Activated T-cell treated with anti-CD3 and anti-CD28 coated beads, Interleukin-2, amount 50 U/mL, for 4 hours (primary cell): Measurements from ENCODE around the gene ZFYVE9. TPM values are rescaled to one million over a fixed set of nuclear protein-coding genes. Genes with fewer than 3 reads are reported as not detected.
"Not testable (repeated sequence)": the region's sequence is repeated elsewhere in the genome, so short reads cannot be mapped to it uniquely, and the experiment has no call there.

ENCODE experiments used
- ATAC-seq, 2 donors: fragments of 200-7000 bp; cut with Tn5 transposase; one replicate each; pipeline ENCODE4 v1.10.0; 2021
- DNase-seq: peaks from one replicate; pipeline ENCODE4 v3.0.0-alpha.2; 2020
- H3K27me3 Mint-ChIP-seq: one replicate; pipeline ENCODE4 v1.8.0; 2021; ENCODE audit warnings: low read depth, mixed read lengths
- H3K36me3 Mint-ChIP-seq: one replicate; pipeline ENCODE4 v1.8.0; 2022; ENCODE audit warnings: mixed read lengths; ENCODE audit not compliant: insufficient read depth
- H3K4me1 Mint-ChIP-seq: one replicate; pipeline ENCODE4 v1.8.0; 2021; ENCODE audit warnings: low read depth, mixed read lengths
- H3K4me3 Mint-ChIP-seq: one replicate; pipeline ENCODE4 v1.8.0; 2021; ENCODE audit warnings: mild to moderate bottlenecking, moderate library complexity, mixed read lengths
- H3K9me3 Mint-ChIP-seq: one replicate; pipeline ENCODE4 v1.8.0; 2021; ENCODE audit warnings: mixed read lengths
- total RNA-seq, 3 donors: library from RNA; stranded (reverse); gene quantifications; one replicate each; pipeline ENCODE4 v1.2.1, GENCODE V29; 2021

ZFYVE9 gene
- total RNA-seq: 1 to 10 TPM; 5.4 to 5.9 (median 5.5) TPM

- H3K36me3 Mint-ChIP-seq: no peaks in the 10 kb centered on the region
Measured at GRCh38 chr1:52141513-52142219, at the start of gene ZFYVE9. ZFYVE9 (plus strand) TSS chr1:52142089; CDS start chr1:52233207, 91,118 bp downstream.

GRCh38 chr1:52094300-52094699 is 47.6 kb upstream of the ZFYVE9 start:
- not testable (repeated sequence) for DNase-seq, ATAC-seq, H3K4me1 Mint-ChIP-seq, H3K9me3 Mint-ChIP-seq, H3K4me3 Mint-ChIP-seq, H3K27me3 Mint-ChIP-seq
- H3K36me3 Mint-ChIP-seq: peaks cover 13% of the 10 kb centered on the region

More at GRCh38 chr1:52141513-52142219, at the start of gene ZFYVE9:
- H3K9me3 Mint-ChIP-seq: no peaks in the 10 kb centered on the region
- DNase-seq (peak; percentile 66), ATAC-seq (peak; percentile 78)
- H3K4me3 Mint-ChIP-seq: peak within 1 kb of the TSS; percentile 86
- H3K27me3 Mint-ChIP-seq: peaks cover 7% of the 10 kb centered on the region
- peaks cover 41% of the 10 kb centered on the region for H3K4me1 Mint-ChIP-seq

GRCh38 chr1:52096216-52096615 is 45.7 kb upstream of the ZFYVE9 start:
- H3K4me3 Mint-ChIP-seq: no peak overlapping the region
- peaks cover 4% of the 10 kb centered on the region for H3K36me3 Mint-ChIP-seq
- ATAC-seq: no peak
- no peaks in the 10 kb centered on the region for H3K27me3 Mint-ChIP-seq
- no peaks in the 10 kb centered on the region for H3K4me1 Mint-ChIP-seq
- H3K9me3 Mint-ChIP-seq: no peaks in the 10 kb centered on the region
- DNase-seq: no peak

GRCh38 chr1:52098139-52098871 is 43.6 kb upstream of the ZFYVE9 start:
- Mint-ChIP-seq H3K4me3 (no peak overlapping the region), H3K4me1 (peaks cover 1% of the 10 kb centered on the region), H3K36me3 (no peaks in the 10 kb centered on the region), H3K27me3 (no peaks in the 10 kb centered on the region), H3K9me3 (no peaks in the 10 kb centered on the region)
- DNase-seq (no peak), ATAC-seq (no peak)

GRCh38 chr1:52102336-52103013 is 39.4 kb upstream of the ZFYVE9 start:
- DNase-seq (no peak), ATAC-seq (peak in 1 of 2 donors; percentile 46)
- Mint-ChIP-seq H3K27me3 (no peaks in the 10 kb centered on the region), H3K36me3 (no peaks in the 10 kb centered on the region), H3K9me3 (no peaks in the 10 kb centered on the region), H3K4me3 (no peak overlapping the region), H3K4me1 (peaks cover 1% of the 10 kb centered on the region)

GRCh38 chr1:52111492-52111891 is 30.4 kb upstream of the ZFYVE9 start:
- Mint-ChIP-seq H3K9me3 (no peaks in the 10 kb centered on the region), H3K4me3 (no peak overlapping the region), H3K27me3 (no peaks in the 10 kb centered on the region), H3K36me3 (no peaks in the 10 kb centered on the region), H3K4me1 (no peaks in the 10 kb centered on the region)
- no peak for DNase-seq
- ATAC-seq: no peak

GRCh38 chr1:52112489-52112888 is 29.4 kb upstream of the ZFYVE9 start:
- Mint-ChIP-seq H3K4me1 (no peaks in the 10 kb centered on the region), H3K27me3 (no peaks in the 10 kb centered on the region), H3K9me3 (no peaks in the 10 kb centered on the region), H3K4me3 (no peak overlapping the region), H3K36me3 (no peaks in the 10 kb centered on the region)
- no peak for DNase-seq
- ATAC-seq: no peak

- no peaks in the 10 kb centered on the region for H3K9me3 Mint-ChIP-seq
Measured at GRCh38 chr1:52119301-52120079, 22.4 kb upstream of the ZFYVE9 start.

GRCh38 chr1:52122384-52122783 is 19.5 kb upstream of the ZFYVE9 start:
- peaks cover 3% of the 10 kb centered on the region for H3K4me1 Mint-ChIP-seq
- no peaks in the 10 kb centered on the region for H3K9me3 Mint-ChIP-seq
- DNase-seq (no peak), ATAC-seq (no peak)
- H3K36me3 Mint-ChIP-seq: no peaks in the 10 kb centered on the region
- H3K27me3 Mint-ChIP-seq: peaks cover 12% of the 10 kb centered on the region
- H3K4me3 Mint-ChIP-seq: no peak overlapping the region

More at GRCh38 chr1:52119301-52120079, 22.4 kb upstream of the ZFYVE9 start:
- Mint-ChIP-seq H3K36me3 (no peaks in the 10 kb centered on the region), H3K4me3 (no peak overlapping the region), H3K27me3 (no peaks in the 10 kb centered on the region), H3K4me1 (no peaks in the 10 kb centered on the region)
- no peak for ATAC-seq
- no peak for DNase-seq

- Mint-ChIP-seq H3K4me1 (peaks cover 3% of the 10 kb centered on the region), H3K36me3 (no peaks in the 10 kb centered on the region), H3K4me3 (no peak overlapping the region), H3K27me3 (peaks cover 14% of the 10 kb centered on the region), H3K9me3 (no peaks in the 10 kb centered on the region)
- DNase-seq (no peak), ATAC-seq (no peak)
Measured at GRCh38 chr1:52123622-52124021, 18.3 kb upstream of the ZFYVE9 start.

- no peak for ATAC-seq
- Mint-ChIP-seq H3K9me3 (no peaks in the 10 kb centered on the region), H3K4me1 (peaks cover 3% of the 10 kb centered on the region), H3K36me3 (no peaks in the 10 kb centered on the region), H3K4me3 (no peak overlapping the region), H3K27me3 (peaks cover 14% of the 10 kb centered on the region)
- DNase-seq: no peak
Measured at GRCh38 chr1:52125736-52126359, 16.0 kb upstream of the ZFYVE9 start.

- H3K27me3 Mint-ChIP-seq: peaks cover 14% of the 10 kb centered on the region
- DNase-seq (peak; percentile 9), ATAC-seq (peak; percentile 53 to 58)
- no peak overlapping the region for H3K4me3 Mint-ChIP-seq
- H3K4me1 Mint-ChIP-seq: peaks cover 3% of the 10 kb centered on the region
- H3K36me3 Mint-ChIP-seq: no peaks in the 10 kb centered on the region
- H3K9me3 Mint-ChIP-seq: no peaks in the 10 kb centered on the region
Measured at GRCh38 chr1:52127181-52128180, 14.4 kb upstream of the ZFYVE9 start.
